Stimulated activated CD4-positive, alpha-beta T cell treated with anti-CD3 and anti-CD28 coated beads, Interleukin-4, amount 100 ng/mL, for 48 hours (primary cell): ENCODE results near the gene SRBD1.

Experiments used
- DNase-seq, 2 donors: peaks; one replicate each; pipeline ENCODE4 v3.0.0-alpha.2; 2020; ENCODE audit warnings: low read depth in 2 of 2

Gene SRBD1

DNA sequence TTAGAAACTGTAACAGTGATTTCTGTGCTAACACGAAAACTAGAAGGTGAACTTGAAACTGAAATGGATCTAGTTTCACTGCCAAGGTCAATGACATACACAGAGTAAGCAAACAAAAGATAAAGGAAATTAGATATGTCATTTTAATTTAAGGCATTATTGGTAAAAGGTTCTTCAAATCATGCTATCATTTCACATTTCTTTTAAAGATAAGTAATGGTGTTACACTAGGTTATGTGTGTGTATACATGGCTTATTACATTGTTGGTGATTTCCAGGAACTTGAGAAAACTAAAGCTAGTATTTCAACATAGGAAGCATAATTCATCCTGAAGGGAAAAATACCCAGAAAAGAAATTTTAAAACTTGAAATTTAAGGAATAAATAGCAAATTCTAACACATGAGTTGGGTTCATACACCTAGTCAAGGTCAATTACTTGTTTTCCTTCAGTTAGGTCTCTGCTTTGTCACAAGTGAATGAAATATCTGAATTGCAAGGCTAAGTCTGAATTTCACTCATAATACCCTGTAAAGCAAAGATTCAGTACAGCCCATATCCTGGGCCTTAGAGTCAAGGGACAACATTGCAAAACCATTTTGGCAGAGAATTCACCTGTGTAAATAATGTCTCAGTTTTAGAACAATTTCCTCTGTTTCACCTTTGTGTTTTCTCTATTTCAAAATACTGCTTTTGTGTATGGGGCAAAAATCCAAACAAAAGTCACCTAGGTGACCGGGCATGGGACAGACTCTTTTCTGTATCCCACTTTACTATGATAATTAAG lies 141.6 kb downstream of the SRBD1 start:
- no peak for DNase-seq

DNA sequence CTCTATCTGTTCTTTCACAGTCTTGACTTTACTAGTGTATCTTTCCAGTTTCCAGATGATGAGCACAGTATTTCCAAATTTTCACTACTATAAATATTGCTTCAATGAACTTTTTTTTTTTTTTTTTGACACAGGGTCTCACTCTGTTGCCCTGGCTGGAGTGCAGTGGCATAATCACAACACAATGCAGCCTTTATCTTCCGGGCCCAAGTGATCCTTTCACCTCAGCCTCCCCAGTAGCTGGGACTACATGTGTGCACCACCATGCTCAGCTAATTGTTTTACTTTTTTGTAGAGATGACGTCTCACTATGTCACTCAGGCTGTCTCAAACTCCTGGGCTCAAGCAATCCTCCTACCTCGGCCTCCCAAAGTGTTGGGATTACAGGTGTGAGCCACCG lies 142.8 kb downstream of the SRBD1 start:
- DNase-seq: no peak

DNA sequence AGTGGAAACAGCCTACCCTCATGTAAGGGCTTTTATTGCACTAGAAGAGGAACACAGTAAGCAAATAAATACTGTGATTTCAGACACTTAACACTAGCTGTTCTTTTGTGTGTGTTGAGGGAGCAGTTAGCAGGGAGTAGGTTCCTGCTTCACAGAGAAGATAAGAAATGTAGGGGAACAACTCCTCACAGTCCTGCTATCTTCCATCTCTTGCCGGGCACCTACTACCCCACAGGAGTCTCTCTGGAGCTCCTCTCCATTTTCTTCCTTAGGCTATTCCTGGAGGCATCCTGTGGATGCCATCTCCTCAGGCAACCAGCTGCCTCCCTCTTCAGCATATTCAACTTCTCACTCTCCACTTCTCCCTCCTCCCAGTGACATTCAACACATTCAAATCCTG lies 145.0 kb downstream of the SRBD1 start:
- DNase-seq: no peak

DNA sequence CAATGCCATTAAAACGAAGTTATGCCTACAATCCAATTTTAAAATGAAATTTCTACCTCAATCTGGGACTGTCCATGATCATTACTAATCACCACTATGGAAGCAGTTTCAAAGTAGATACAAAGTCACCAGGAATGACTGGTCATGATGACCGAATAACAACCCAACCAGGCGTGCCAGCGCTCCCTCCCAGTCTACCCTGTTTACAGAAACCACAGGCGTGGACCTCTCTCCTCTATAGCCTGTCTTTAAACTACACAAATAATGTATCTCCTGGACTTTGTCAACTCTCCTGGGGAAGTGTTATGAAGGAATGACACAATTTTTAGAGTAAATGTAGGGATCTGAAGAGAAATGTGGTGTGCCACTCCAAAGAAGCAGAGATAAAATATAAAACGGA lies 150.2 kb downstream of the SRBD1 start:
- no peak for DNase-seq

DNA sequence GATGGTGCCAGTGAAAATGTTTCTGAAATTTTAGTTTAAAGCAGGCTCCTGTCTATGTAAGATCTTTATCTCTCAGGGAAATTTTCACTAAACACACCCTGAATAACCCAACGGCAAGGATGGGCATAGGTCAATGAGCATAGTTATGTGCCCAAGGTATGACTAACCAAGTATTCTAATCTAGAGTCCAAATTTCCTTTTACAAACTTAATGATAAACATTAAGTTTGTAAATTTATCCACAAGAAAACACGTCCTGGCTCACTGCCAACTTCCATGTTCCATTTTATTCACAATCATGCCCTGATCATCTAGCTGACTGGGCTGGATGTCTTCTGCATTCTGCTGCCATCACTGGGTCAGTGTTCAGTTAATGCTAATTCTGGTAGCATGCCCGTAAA lies 151.2 kb downstream of the SRBD1 start:
- no peak for DNase-seq

DNA sequence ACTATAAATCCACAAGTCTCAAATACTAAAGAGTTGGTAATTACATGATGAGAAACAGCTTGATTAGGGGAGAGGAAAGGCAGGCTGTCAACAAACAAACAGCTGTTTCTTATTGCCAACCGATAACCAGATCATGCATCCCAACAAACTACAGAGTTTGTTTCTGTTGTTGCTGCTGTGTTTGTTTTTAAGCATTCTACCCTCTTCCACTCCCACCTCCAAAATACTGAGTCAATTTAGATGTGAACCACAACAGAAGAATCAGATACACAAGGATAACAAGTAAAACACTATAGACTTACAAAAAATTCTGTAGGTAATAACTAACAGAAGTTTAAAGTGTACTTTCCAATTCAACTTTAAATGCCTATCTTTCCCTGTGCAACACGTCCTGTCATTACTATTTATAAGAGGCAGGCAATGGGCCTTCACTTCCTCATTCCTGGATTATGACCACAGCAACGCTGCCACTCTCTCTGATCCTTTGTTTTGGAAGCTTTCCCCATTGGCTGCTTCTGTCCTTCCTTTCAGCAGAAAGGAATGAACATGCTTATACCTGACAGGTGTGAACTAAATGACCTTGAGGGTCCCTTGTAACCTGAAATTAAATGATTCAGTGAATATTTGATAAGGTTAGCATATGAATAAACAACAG lies 152.0 kb downstream of the SRBD1 start:
- no peak for DNase-seq

DNA sequence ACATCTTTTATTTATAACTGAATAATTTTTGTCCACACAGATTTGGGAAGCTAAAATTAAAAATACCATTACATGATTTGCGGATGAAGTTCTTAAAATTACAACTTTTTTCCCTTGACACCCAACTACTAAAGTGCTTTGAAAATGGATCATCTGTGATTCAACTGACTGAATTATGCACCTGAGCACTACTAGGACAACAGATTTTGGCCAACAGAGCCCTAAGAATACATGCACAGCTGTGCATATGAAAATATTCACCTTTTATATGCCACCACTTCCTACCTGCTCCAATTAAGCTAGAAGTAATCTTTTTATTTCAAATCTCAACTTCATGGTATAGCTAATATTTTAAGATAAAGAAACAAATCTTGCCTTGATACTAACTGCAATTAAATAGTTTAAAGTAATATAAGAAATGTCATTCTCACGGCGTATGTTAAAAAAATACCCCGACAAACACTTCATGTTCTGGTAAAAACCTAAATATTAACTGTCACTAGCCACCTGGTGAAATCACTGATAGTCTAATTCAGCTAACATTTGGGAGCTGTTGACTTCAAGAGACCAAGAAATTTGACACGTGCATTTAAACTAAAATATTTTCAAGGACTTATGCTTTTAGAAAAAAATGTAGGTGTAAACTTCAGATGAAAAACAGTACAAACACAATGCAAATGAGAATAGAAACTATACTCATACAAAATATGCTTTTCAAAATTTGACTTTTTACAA lies 153.7 kb downstream of the SRBD1 start:
- no peak for DNase-seq

DNA sequence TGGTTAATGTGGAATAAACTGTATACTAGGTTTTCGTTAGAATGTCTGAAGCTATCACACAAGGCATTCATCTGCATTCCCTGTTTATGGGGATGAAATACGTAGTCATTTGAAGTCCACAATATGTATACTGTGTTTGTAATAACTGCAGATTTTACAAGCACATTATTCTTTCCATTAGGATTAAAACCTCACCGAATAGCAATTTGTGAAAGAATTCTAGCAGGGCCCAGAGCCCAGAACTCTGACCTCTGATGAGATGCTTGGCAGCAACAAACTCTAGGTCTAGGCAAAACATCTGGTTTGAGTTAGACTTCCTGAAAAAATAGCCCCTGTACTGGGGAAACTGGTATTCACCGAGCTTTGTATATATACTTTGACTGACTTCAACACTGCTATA lies 158.2 kb downstream of the SRBD1 start:
- DNase-seq: no peak

DNA sequence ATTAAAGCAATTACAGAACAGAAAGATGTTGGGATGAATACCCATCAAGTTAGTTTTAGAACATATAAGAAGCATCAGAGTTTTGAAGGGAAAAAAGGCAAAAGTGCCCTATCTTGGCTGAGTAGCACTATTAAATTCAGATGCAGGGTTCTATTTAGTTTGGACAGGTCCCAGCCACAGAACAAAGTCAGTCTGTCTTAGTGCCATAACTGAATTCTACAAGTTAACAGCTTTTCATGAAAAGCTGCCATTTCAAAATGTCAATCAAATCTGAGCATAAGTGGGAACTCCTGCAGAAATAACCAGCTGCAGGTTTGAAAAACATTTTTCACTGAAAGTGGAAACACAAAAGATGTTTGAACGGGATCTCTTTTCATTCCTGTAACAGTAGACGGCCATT lies 160.4 kb downstream of the SRBD1 start:
- DNase-seq: no peak

DNA sequence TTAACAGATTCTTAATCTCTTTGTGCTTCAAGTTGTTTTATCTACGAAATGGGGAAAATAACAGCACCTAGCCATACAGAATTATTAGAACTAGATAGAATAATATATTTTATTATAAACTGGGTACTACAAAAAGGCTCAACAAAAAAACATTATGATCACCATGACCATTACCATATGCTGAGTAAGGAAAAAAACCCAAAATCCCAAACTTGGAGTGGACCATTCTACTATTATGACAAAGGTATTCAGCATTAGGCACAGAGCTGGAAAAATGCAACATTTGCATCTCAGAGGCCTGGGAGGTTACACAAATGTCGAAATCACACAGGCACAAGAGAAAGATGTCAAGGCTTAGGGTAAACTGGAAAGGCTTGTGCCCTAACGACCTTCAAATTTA lies 162.8 kb downstream of the SRBD1 start:
- no peak for DNase-seq

DNA sequence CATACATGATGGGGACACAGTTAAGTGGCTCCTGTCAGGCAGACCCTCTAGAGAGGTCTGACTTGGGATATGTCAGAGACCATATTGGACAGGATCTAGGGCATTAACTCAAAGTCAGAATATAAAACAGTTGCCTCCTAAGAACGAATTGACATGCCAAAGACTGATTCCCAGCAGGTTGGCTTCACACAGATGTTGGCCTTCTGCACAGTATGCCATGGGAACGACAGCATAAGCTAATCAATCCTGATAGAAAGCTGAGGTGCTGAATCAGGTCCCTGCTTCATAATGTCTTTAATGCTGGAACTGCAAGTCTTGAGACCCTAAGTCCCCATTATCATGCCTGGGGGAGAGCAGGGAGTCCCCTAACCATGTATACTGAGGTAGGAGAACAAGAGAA lies 165.1 kb downstream of the SRBD1 start:
- DNase-seq: no peak

DNA sequence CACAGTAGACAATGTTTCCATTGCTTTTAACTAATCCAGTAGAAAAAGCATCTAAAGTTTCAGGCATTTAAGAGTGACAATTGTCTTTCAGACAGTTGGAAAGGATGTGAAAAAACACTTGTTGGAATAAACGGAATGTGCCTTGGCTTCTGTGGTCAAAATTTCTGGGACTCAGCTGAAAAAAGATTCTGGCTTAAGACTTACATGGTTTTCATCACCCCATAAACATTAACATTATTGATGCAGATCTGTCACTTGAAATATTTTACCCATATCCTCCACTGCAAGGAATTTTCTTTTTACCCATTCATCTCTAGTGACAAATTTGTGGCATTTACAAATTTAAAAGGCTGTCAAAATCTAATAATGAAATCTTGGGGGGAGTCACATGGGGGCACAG lies 166.0 kb downstream of the SRBD1 start:
- no peak for DNase-seq

DNA sequence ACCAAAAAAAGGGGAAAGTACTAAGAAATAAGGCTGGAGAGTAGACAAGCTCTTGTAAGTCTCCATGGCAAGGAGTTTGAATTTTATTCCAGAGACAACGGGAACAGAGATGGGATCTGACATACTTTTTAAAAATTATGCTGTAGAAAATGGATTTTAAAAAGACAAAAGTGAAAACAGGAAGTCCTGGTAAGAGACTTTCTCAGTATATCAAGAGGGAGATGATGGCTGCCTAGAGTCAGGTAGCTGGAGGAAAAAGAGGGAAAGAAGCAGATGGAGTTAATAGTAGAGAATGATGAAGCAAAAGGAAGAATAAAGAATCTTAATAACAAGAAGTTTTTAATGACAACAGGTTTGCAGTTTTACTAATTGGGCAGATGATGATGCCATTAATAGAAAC lies 168.1 kb downstream of the SRBD1 start:
- DNase-seq: no peak

DNA sequence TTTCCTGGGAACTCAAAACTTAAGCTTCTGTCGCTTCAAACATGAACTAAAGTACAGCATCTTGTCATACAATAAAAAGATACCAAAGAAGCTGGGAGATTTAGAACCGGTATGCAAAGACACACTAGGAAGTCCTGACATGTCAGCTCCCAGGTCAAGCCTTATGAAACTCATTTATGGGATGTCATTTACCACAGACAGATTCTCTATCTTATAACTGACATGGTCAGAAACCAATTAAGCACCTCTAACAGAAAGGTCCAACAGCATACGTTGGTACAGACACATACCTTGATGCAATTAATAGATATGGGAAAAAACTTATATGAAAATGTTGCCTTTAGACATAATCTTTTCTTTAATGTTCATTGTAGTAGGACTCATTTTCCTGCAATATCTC lies 169.0 kb downstream of the SRBD1 start:
- no peak for DNase-seq

DNA sequence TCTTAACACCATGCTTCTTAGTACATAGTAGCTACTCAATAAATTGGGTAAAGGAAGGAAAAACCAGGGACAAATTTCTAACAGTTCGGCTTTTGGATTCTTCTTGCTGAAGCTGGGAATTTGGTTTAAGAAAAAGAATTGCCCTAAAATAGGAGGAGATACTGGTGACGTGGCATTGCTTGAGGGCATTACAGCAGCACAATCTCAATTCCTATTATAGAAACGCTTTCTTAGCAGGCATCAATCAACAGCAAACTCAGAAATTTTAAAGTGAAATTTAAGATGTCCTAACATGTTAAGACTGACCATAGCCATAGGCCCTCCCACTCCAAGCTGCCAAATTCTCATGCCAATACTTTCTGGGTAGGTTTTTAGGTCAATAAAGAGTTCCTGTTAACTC lies 169.5 kb downstream of the SRBD1 start:
- no peak for DNase-seq

DNA sequence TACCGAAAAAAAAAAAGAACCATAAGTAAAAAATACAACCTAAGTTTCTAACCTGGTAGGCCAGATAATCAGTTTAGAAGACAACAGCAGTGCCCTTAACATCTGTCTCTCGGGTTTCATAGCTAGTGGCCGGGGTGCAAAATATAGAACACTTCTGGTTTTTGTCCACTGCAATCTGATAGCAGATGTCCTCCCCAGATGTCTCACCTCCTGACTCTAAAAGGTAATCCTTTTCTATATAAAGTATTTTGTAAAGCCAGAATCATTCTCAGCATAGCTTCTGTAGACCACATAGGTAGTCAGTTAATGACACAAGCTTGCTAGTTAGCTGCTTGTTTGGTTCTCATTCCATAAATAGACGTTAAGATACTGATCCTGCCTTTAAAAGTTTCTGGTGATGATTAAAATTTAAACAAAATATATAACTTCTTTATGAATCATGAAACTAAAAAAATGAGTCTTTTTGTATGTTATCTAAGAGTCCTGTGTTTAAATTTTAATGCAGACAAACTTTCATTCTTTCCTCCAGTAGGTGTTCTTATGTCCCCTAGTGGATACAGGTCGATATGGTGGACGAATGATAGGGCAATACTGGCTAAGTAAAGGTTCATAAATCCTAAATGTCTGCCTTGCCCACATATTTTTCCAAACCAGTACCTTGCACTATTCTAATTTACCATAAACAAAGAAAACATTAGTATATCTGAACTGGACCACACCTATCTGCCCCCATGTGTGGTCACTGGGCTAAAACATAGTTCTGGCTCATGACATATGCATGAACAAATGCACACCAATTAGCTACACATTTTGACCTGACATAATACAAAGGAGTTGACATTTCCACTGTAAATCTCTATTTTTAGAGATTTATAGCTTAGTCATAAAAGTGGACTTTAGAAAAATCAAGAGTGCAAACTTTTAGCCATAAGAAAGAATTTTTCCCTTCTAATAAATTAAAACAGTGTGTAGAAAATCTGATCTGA lies 171.0 kb downstream of the SRBD1 start:
- DNase-seq: no peak

DNA sequence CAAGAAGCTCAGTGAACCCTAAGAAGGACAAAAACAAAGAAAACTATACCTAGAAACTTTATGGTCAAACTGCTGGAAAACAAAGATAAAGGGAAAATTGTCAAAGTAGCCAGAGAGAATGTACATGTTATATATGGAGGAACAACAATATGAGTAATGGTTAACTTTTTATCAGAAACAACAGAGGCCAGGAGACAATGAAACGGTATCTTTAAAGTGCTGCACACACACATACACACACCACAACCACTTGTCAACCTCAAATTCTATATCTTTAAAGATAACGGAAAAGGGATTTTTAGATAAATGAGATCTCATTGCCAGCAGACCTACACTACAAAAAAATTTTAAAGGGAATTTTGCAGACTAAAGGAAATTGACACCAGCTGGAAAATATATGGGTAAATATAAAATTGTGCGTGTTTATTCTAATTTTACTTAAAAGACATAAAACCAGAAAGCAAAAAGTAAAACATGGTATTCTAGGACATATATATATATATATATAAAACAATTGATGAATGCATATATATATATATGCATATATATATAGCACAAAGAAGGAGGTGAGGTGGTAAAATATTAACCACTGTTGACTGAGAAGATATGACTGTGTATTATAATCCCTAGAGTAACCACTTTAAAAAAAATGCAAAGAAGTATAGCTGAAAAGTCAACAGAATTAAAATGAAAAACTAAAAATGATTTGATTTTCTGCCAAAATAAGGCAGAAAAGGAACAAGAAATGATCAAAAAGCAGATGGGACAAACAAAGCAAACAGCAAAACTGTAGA lies 172.0 kb downstream of the SRBD1 start:
- DNase-seq: no peak

DNA sequence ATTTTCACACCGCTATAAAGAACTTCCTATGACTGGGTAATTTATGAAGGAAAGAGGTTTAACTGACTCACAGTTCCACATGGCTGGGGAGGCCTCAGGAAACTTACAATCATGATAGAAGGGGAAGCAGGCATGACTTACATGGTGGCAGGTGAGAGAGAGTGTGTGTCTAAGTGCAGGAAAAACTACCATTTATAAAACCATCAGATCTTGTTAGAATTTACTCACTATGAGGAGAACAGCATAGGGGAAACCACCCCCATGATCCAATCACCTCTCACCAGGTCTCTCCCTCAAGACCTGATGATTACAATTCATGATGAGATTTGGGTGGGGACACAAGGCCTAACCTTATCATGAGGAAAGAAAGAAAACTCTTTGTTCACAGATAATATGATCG lies 174.6 kb downstream of the SRBD1 start:
- DNase-seq: no peak

DNA sequence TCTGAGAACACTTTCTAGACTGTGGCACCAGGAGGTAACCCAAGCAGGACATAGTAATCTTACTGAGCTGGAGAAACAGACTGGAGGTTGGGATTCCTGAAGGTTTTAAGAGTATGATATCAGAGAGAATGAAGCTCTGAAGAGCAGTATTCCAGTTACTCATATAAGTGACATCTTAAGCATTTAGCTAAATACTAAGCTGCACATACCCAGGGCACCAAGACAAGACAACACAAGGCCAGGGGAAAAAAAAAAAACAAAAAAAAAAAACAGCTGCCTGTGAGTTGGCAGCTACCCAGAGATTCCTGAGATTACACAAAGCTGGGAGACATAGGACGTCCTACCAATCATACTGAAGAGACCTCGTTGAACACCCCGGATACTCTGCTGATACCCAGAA lies 175.8 kb downstream of the SRBD1 start:
- no peak for DNase-seq

DNA sequence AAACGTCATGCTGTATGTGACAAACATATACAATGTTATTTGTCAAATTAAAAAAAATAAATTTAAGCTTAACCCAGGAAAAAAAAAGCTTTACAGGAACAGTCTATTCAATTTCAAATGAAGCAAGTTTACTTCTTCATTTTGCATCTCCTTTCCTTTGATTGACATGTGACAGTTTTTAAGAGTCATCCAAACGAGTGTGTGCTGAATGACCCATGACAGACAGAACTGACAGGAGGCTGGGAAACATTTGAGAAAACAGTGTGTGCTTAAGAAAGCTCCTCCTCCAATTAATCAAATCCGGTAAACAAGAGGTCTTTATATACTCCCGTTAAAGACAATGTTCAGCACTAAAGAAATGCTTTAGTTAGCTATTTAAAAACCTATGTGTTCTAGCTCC lies 177.7 kb downstream of the SRBD1 start:
- no peak for DNase-seq

DNA sequence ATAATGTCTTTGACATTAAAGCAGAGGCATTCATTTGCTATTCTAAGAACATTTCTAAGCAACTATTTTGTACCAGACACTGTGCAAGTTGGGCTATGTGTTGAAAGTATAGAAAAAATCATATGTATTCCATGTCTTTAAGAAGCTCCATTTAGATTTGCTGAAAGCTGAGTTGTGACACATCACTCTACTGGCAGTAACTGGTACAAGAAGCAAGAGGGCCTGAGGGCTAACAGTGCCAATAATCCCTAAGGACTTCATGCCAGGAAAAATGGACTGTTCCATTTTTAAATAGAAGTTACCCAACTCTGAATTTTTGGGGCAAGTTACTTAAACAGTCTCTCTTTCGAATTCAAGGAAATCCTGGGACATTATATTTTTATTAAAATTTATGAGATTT lies 178.7 kb downstream of the SRBD1 start:
- DNase-seq: no peak
